Amniotic epithelial cell (primary cell): ENCODE data around the gene PON3.
"Not testable (repeated sequence)": the region's sequence is repeated elsewhere in the genome, so short reads cannot be mapped to it uniquely, and the experiment has no call there.

ENCODE experiments used
- DNase-seq: peaks from one replicate; pipeline ENCODE4 v3.0.0-alpha.2; 2010; ENCODE audit warnings: low read depth

The PON3 gene

GRCh38 chr7:95411666-95412065 is 15.5 kb upstream of the PON3 start:
- DNase-seq, result no peak

GRCh38 chr7:95411036-95411435 is 14.9 kb upstream of the PON3 start:
- no peak for DNase-seq

GRCh38 chr7:95407751-95408150 is 11.6 kb upstream of the PON3 start:
- no peak for DNase-seq

- no peak for DNase-seq
Measured at GRCh38 chr7:95405800-95406199, 9.6 kb upstream of the PON3 start.

- DNase-seq, result no peak
Measured at GRCh38 chr7:95405208-95405607, 9.0 kb upstream of the PON3 start.

GRCh38 chr7:95404316-95404865 is 8.2 kb upstream of the PON3 start:
- no peak for DNase-seq

GRCh38 chr7:95398155-95398940 is 2.2 kb upstream of the PON3 start:
- peak; percentile 29 for DNase-seq

GRCh38 chr7:95397381-95397780 is 1.2 kb upstream of the PON3 start:
- DNase-seq, result no peak

- DNase-seq, result no peak
Measured at GRCh38 chr7:95395755-95396135, 430 bp downstream of the PON3 start.

- no peak for DNase-seq
Measured at GRCh38 chr7:95394370-95394769, 1.8 kb downstream of the PON3 start.

GRCh38 chr7:95391761-95392160 is 4.4 kb downstream of the PON3 start:
- DNase-seq, result peak; percentile 74

GRCh38 chr7:95389516-95389915 is 6.7 kb downstream of the PON3 start:
- DNase-seq, result no peak

GRCh38 chr7:95379457-95379856 is 16.7 kb downstream of the PON3 start:
- not testable (repeated sequence) for DNase-seq

- DNase-seq, result peak; percentile 57
Measured at GRCh38 chr7:95376632-95377400, 19.4 kb downstream of the PON3 start.

GRCh38 chr7:95375591-95376257 is 20.5 kb downstream of the PON3 start:
- DNase-seq, result no peak

GRCh38 chr7:95373323-95373722 is 22.9 kb downstream of the PON3 start:
- DNase-seq, result no peak

GRCh38 chr7:95368235-95368634 is 27.9 kb downstream of the PON3 start:
- DNase-seq, result no peak

GRCh38 chr7:95367606-95368005 is 28.6 kb downstream of the PON3 start:
- DNase-seq, result no peak

- peak; percentile 87 for DNase-seq
Measured at GRCh38 chr7:95365151-95365550, 31.0 kb downstream of the PON3 start.

GRCh38 chr7:95357623-95358022 is 38.6 kb downstream of the PON3 start:
- DNase-seq, result no peak

GRCh38 chr7:95342642-95343307 is 53.4 kb downstream of the PON3 start:
- DNase-seq, result peak; percentile 26

- no peak for DNase-seq
Measured at GRCh38 chr7:95342029-95342428, 54.1 kb downstream of the PON3 start.
